Measurements from ENCODE around the gene TUBG2. TPM values are rescaled to one million over a fixed set of nuclear protein-coding genes. Genes with fewer than 3 reads are reported as not detected.
A peak's percentile ranks its signal among the peaks of the same experiment; 100 is the strongest.

TUBG2 gene
- total RNA-seq, 2 experiments from 2014 or later = 9.0 to 9.7 TPM

- ChIA-PET CTCF (interaction anchor here (1.0 to 2.0 kb wide), 2 partner anchors 8 to 104 kb away, joined by 3 to 10 read pairs; partner anchors contain the start of gene PSMC3IP), POLR2A (interaction anchor here (0.8 to 1.3 kb wide), 2 partner anchors 26 to 73 kb away, joined by 3 to 5 read pairs; partner anchors contain the start of genes RETREG3 and TUBG1)
- H3K27ac ChIP-seq (ENCODE audit: low read depth in 1 of 2, low read length in 2 of 2) = no peak within 1 kb of the TSS
These were observed 23.1 kb downstream of the TUBG2 start, which contains the start of gene CNTNAP1 for GRCh38 chr17:42681976-42682721. TSS of gene CNTNAP1 (plus strand) at chr17:42682531. CDS start at chr17:42682830, 299 bp downstream.

GRCh38 chr17:42682722-42683403, 23.8 kb downstream of the TUBG2 start:
- H3K36me3 Mint-ChIP-seq (ENCODE audit: low read depth) = no peaks in the 10 kb centered on the region
- no peaks in the 10 kb centered on the region for H3K36me3 ChIP-seq (ENCODE audit: insufficient read depth, low read length)
- no peak overlapping the region for H3K27ac ChIP-seq (ENCODE audit: low read depth in 1 of 2, low read length in 2 of 2)
- H3K4me1 ChIP-seq (ENCODE audit: insufficient read depth, low read length) = peaks cover 55% of the 10 kb centered on the region
- POLR2A ChIA-PET = interaction anchor here (0.7 to 1.4 kb wide), 5 partner anchors 11 to 78 kb away, joined by 3 to 6 read pairs (median 4); partner anchors contain the start of genes RAMP2, RETREG3 and TUBG1
- peak overlapping the region; percentile 78 for H3K4me3 Mint-ChIP-seq
- CTCF ChIA-PET = interaction anchor here (1.0 to 2.0 kb wide), 2 partner anchors 9 to 105 kb away, joined by 3 to 10 read pairs; partner anchors contain the start of gene PSMC3IP
- H3K4me1 Mint-ChIP-seq (ENCODE audit: low read depth) = peaks cover 55% of the 10 kb centered on the region
- no peak overlapping the region for H3K27ac Mint-ChIP-seq
- H3K9me3 Mint-ChIP-seq = no peaks in the 10 kb centered on the region
- H3K27me3 ChIP-seq (ENCODE audit: control insufficient read depth in 1 of 2, insufficient read depth in 2 of 2, low read length in 2 of 2) = peaks cover 31% of the 10 kb centered on the region in 2 experiments
- intact Hi-C loops (cut with DNase I, micrococcal nuclease) = loop anchor here in 1 of 2 experiments (5.0 kb wide), 1 partner anchor 59 kb away; no protein-coding TSS in a partner anchor
- DNase-seq (peak in 4 of 14 experiments; percentile 47 to 57 (median 52)), ATAC-seq (ENCODE audit: poor library complexity) (peak; percentile 19)
- H3K27me3 Mint-ChIP-seq = peaks cover 51% of the 10 kb centered on the region
- no peak for TF ChIP-seq CTCF (IDR thresholded peaks at IDR 0.05)
- H3K9me3 ChIP-seq (ENCODE audit: control insufficient read depth in 1 of 2, insufficient read depth in 1 of 2, low read length in 2 of 2) = peaks cover 0 to 6% of the 10 kb centered on the region in 2 experiments
- H3K4me3 ChIP-seq (ENCODE audit: low read length) = peak overlapping the region; percentile 47

More at GRCh38 chr17:42681976-42682721, 23.1 kb downstream of the TUBG2 start, which contains the start of gene CNTNAP1:
- Mint-ChIP-seq H3K27ac (peak within 1 kb of the TSS; percentile 24), H3K9me3 (no peaks in the 10 kb centered on the region), H3K27me3 (peaks cover 56% of the 10 kb centered on the region), H3K4me3 (peak within 1 kb of the TSS; percentile 78), H3K36me3 (ENCODE audit: low read depth) (no peaks in the 10 kb centered on the region), H3K4me1 (ENCODE audit: low read depth) (peaks cover 60% of the 10 kb centered on the region)
- H3K4me1 ChIP-seq (ENCODE audit: insufficient read depth, low read length) = peaks cover 62% of the 10 kb centered on the region
- ATAC-seq (ENCODE audit: poor library complexity) (no peak), DNase-seq (peak in 2 of 14 experiments; percentile 55 to 60)
- peaks cover 0 to 6% of the 10 kb centered on the region in 2 experiments for H3K9me3 ChIP-seq (ENCODE audit: control insufficient read depth in 1 of 2, insufficient read depth in 1 of 2, low read length in 2 of 2)
- H3K36me3 ChIP-seq (ENCODE audit: insufficient read depth, low read length) = no peaks in the 10 kb centered on the region
- H3K27me3 ChIP-seq (ENCODE audit: control insufficient read depth in 1 of 2, insufficient read depth in 2 of 2, low read length in 2 of 2) = peaks cover 31% of the 10 kb centered on the region in 2 experiments
- peak within 1 kb of the TSS; percentile 47 for H3K4me3 ChIP-seq (ENCODE audit: low read length)
- intact Hi-C loops (cut with DNase I, micrococcal nuclease) = loop anchor here in 1 of 2 experiments (5.0 kb wide), 1 partner anchor 60 kb away; no protein-coding TSS in a partner anchor
- TF ChIP-seq CTCF (IDR thresholded peaks at IDR 0.05) = no peak
